ENCODE data around the gene ZNF592. TPM values are rescaled to one million over a fixed set of nuclear protein-coding genes. Genes with fewer than 3 reads are reported as not detected.
A peak's percentile ranks its signal among the peaks of the same experiment; 100 is the strongest.

The ZNF592 gene
- total RNA-seq, 2 donors from 2014 or later = 9.7 to 18.4 TPM

DNA sequence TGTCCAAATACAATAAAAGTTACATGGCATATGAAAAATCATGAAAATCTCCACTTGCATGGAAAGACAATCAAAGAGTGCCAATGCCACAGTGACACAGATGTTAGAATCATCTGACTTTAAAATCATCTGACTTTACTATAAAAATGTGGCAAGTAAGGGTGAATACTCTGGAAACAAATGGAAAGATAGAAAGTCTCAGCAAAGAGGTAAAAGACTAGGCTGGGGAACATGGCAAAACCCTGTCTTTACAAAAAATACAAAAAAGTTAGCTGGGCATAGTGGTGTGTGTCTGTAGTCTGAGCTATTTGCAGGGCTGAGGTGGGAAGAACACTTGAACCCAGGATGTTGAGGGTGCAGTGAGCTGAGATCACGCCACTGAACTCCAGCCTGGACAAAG is 97.9 kb downstream of the ZNF592 start:
- Histone ChIP-seq H3K36me3 (no peaks in the 10 kb centered on the region), H3K4me3 (no peak overlapping the region), H3K4me1 (peaks cover 0 to 8% of the 10 kb centered on the region in 2 donors), H3K27ac (peak overlapping the region; percentile 60 to 89), H3K9me3 (peaks cover 0 to 7% of the 10 kb centered on the region in 2 donors), H3K27me3 (no peaks in the 10 kb centered on the region)
- no peak for DNase-seq (ENCODE audit: low spot score)
- no peak for TF ChIP-seq CTCF (IDR thresholded peaks at IDR 0.05)

DNA sequence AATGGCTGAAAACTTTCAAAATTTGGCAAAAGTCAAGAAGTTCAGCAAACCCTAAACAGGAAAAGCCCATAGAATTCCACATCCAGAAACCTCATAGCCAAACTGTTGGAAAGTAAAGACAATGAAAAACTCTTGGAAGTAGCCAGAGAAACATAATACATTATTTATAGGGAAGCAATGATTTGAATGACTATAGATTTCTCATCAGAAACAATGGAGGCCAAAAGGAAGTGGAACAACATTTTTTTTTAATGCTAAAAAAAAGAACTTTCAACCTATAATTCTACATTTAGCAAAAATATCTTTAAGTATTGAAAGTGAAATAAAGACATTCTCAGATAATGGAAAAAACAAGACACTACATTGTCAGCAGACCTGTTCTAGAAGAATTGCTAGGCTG is 99.0 kb downstream of the ZNF592 start:
- Histone ChIP-seq H3K36me3 (no peaks in the 10 kb centered on the region), H3K9me3 (peaks cover 0 to 7% of the 10 kb centered on the region in 2 donors), H3K4me1 (peaks cover 0 to 3% of the 10 kb centered on the region in 2 donors), H3K27ac (no peak overlapping the region), H3K27me3 (no peaks in the 10 kb centered on the region), H3K4me3 (no peak overlapping the region)
- no peak for TF ChIP-seq CTCF (IDR thresholded peaks at IDR 0.05)
- no peak for DNase-seq (ENCODE audit: low spot score)

DNA sequence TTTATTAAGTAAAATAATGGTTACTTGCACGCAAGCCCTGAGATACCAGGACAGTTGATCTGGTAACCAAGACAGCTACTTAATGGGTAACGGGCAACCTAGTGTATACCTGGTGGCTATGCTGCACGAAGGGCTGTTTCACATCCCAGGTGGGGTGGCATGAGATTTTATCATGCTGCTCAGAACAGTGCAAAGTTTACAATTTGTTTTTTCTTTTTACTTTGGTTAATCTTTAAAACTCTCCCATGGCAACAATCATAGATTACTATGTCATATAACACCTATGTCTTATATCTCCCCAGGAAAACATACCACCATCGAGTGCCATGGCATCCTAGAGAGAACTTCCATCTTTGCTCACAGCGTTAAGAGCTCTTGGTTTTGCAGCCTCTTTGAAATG is 103.8 kb downstream of the ZNF592 start:
- H3K9me3 ChIP-seq = peaks cover 0 to 5% of the 10 kb centered on the region in 2 donors
- peaks cover 0 to 21% of the 10 kb centered on the region in 2 donors for H3K4me1 ChIP-seq
- H3K4me3 ChIP-seq = no peak overlapping the region
- peak overlapping the region in 1 of 2 donors; percentile 11 for H3K27ac ChIP-seq
- DNase-seq (ENCODE audit: low spot score) = no peak
- H3K27me3 ChIP-seq = no peaks in the 10 kb centered on the region
- peaks cover 11% of the 10 kb centered on the region for H3K36me3 ChIP-seq
- no peak for TF ChIP-seq CTCF (IDR thresholded peaks at IDR 0.05)

DNA sequence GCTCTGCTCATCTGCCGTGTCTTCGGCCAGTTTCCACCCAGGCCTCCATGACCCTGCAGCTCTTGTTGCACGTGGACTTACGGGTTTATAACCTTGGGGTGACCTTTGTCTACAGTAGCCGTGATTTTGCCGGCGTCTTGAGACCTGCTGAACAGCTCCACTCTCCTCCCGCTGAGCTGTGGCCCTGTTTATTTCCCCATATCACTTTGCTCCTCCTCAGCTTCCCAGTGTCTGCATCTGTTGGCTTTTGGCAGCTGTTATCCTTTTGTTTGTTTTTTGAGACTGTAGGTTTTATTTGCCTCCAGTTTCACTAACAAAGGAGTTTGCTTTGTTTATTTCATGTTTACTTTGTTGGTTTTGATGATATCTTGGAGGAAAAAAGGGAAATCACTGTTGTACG is 106.7 kb downstream of the ZNF592 start:
- no peak for DNase-seq (ENCODE audit: low spot score)
- Histone ChIP-seq H3K4me3 (no peak overlapping the region), H3K4me1 (peaks cover 0 to 21% of the 10 kb centered on the region in 2 donors), H3K36me3 (peaks cover 40% of the 10 kb centered on the region), H3K27ac (peak overlapping the region; percentile 71 to 76), H3K9me3 (no peaks in the 10 kb centered on the region), H3K27me3 (no peaks in the 10 kb centered on the region)
- TF ChIP-seq CTCF (IDR thresholded peaks at IDR 0.05) = no peak

DNA sequence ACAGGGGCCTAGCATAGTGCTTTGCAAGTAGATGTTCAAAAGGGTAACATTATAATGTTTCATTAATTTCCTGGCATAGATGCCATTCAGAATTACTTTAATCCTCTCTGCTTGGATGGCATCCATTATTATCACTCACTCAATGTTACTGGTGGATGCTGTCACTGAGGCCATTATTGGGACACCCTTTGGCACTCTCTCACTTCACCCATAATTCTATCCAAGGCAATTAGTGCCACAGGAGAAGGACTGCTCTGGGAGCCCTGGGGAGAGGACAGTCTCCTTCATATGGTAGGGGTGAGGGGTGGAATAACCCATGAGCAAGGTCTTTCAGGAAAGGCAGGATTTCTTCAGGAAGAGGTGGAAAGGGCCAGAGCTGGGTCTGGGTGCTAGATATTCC is 107.4 kb downstream of the ZNF592 start:
- no peak for DNase-seq (ENCODE audit: low spot score)
- peaks cover 45% of the 10 kb centered on the region for H3K36me3 ChIP-seq
- peak overlapping the region; percentile 71 to 76 for H3K27ac ChIP-seq
- no peaks in the 10 kb centered on the region for H3K27me3 ChIP-seq
- no peak for TF ChIP-seq CTCF (IDR thresholded peaks at IDR 0.05)
- no peak overlapping the region for H3K4me3 ChIP-seq
- H3K4me1 ChIP-seq = peaks cover 0 to 21% of the 10 kb centered on the region in 2 donors
- no peaks in the 10 kb centered on the region for H3K9me3 ChIP-seq

Other genes with a start within 250 kb of the ZNF592 start
- gene ZSCAN2, start 147.6 kb upstream of the ZNF592 start, total RNA-seq = 1 to 10 TPM; 4.9 to 5.6 TPM
- 10 to 100 TPM in 1 of 2 donors, 1 to 10 TPM in 1; 5.3 to 12.0 TPM for gene WDR73, start 94.3 kb upstream of the ZNF592 start, total RNA-seq
- 1 to 10 TPM; 1.0 to 6.3 TPM for gene NMB, start 90.4 kb upstream of the ZNF592 start, total RNA-seq
- gene SEC11A, start 32.5 kb upstream of the ZNF592 start, total RNA-seq = 10 to 100 TPM; 79.7 to 81.2 TPM
- 10 to 100 TPM; 51.0 to 99.0 TPM for gene ALPK3, start 68.8 kb downstream of the ZNF592 start, total RNA-seq
- gene SLC28A1, start 136.1 kb downstream of the ZNF592 start, total RNA-seq = under 1 TPM in 1 of 2 donors, not detected in 1; 0.12 TPM
- gene PDE8A, start 233.3 kb downstream of the ZNF592 start, total RNA-seq = 10 to 100 TPM; 19.2 to 23.2 TPM